ENCODE results near the gene SURF2.
A peak's percentile ranks its signal among the peaks of the same experiment; 100 is the strongest.

DNA sequence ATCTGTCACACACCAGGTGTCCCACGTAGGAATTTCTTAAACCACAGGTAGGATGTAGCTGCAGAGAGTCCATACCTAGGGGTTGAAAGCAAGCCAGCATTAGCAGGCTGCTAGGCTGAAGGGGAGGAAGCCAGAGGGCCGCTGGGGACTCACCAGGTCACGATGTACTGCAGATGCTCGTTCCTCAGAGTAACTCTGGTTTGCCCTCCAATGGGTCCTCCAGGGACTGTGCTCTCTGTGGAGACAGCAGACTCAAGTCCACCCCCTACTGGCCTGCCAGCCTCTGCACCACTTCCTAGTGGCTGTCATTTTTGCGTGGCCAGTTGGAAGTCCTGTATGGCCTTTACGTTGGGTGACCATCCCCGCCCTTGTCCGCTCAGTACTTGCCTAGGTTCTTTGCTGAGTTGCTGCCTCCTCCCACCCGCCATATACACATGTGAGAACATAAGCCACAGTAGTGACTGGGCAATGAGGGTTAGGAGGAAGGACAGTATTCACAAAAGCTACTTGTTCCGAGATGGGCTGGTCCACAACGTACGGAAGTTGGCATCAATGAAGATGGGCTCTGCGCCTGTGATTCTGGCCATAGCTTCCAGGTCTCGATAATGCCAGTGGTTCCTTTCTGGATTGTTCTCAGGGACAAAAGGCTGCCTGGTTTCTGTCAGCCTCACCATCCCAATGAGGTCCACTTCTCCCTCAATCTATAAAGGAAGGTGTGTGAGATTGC is 4.3 kb upstream of the SURF2 start:
- TF ChIP-seq, protein P1, sequence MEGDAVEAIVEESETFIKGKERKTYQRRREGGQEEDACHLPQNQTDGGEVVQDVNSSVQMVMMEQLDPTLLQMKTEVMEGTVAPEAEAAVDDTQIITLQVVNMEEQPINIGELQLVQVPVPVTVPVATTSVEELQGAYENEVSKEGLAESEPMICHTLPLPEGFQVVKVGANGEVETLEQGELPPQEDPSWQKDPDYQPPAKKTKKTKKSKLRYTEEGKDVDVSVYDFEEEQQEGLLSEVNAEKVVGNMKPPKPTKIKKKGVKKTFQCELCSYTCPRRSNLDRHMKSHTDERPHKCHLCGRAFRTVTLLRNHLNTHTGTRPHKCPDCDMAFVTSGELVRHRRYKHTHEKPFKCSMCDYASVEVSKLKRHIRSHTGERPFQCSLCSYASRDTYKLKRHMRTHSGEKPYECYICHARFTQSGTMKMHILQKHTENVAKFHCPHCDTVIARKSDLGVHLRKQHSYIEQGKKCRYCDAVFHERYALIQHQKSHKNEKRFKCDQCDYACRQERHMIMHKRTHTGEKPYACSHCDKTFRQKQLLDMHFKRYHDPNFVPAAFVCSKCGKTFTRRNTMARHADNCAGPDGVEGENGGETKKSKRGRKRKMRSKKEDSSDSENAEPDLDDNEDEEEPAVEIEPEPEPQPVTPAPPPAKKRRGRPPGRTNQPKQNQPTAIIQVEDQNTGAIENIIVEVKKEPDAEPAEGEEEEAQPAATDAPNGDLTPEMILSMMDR (conservative IDR thresholded peaks at IDR 0.05), result peak; percentile 84
- TF ChIP-seq ZFX (IDR thresholded peaks at IDR 0.05), result no peak
